Inflammatory macrophage treated with lipopolysaccharide for 4 hours (primary cell): ENCODE results near the gene SH2D3A.
"Not testable (repeated sequence)": the region's sequence is repeated elsewhere in the genome, so short reads cannot be mapped to it uniquely, and the experiment has no call there.

ENCODE experiments used
- DNase-seq: peaks from one replicate; pipeline ENCODE4 v3.0.0-alpha.2; 2020

Gene SH2D3A

GRCh38 chr19:6719540-6719861 lies 47.7 kb downstream of the SH2D3A start:
- no peak for DNase-seq

GRCh38 chr19:6718741-6719539 lies 48.3 kb downstream of the SH2D3A start:
- DNase-seq: peak; percentile 32

GRCh38 chr19:6718111-6718740 lies 49.0 kb downstream of the SH2D3A start:
- no peak for DNase-seq

GRCh38 chr19:6717441-6717971 lies 49.7 kb downstream of the SH2D3A start:
- no peak for DNase-seq

GRCh38 chr19:6717036-6717435 lies 50.2 kb downstream of the SH2D3A start:
- no peak for DNase-seq

- no peak for DNase-seq
These were observed 50.6 kb downstream of the SH2D3A start for GRCh38 chr19:6716610-6716970.

- no peak for DNase-seq
These were observed 52.3 kb downstream of the SH2D3A start for GRCh38 chr19:6714749-6715555.

GRCh38 chr19:6713773-6714692 lies 53.2 kb downstream of the SH2D3A start:
- no peak for DNase-seq

GRCh38 chr19:6712692-6713670 lies 54.3 kb downstream of the SH2D3A start:
- no peak for DNase-seq

- DNase-seq: no peak
These were observed 55.0 kb downstream of the SH2D3A start for GRCh38 chr19:6712231-6712630.

- no peak for DNase-seq
These were observed 55.6 kb downstream of the SH2D3A start for GRCh38 chr19:6711605-6712004.

- DNase-seq: no peak
These were observed 56.2 kb downstream of the SH2D3A start for GRCh38 chr19:6711078-6711361.

GRCh38 chr19:6710273-6711077 lies 56.8 kb downstream of the SH2D3A start:
- peak; percentile 43 for DNase-seq

GRCh38 chr19:6709549-6709948 lies 57.7 kb downstream of the SH2D3A start:
- no peak for DNase-seq

GRCh38 chr19:6708913-6709312 lies 58.3 kb downstream of the SH2D3A start:
- not testable (repeated sequence) for DNase-seq

GRCh38 chr19:6708346-6708745 lies 58.9 kb downstream of the SH2D3A start:
- DNase-seq: no peak

- no peak for DNase-seq
These were observed 59.6 kb downstream of the SH2D3A start for GRCh38 chr19:6707658-6708018.

- DNase-seq: no peak
These were observed 60.1 kb downstream of the SH2D3A start for GRCh38 chr19:6707011-6707657.

- no peak for DNase-seq
These were observed 60.6 kb downstream of the SH2D3A start for GRCh38 chr19:6706633-6706958.

GRCh38 chr19:6705931-6706632 lies 61.2 kb downstream of the SH2D3A start:
- DNase-seq: no peak
